Mucosa of descending colon (tissue), 3 donors: Measurements from ENCODE around the gene CELF4. TPM values are rescaled to one million over a fixed set of nuclear protein-coding genes. Genes with fewer than 3 reads are reported as not detected.

Experiments used
- ATAC-seq: fragments of 200-7000 bp; cut with Tn5 transposase; one replicate; pipeline ENCODE4 v1.9.1; 2020; ENCODE audit warnings: mild to moderate bottlenecking, moderate library complexity
- DNase-seq, 3 donors: peaks; one replicate each; pipeline ENCODE4 v3.0.0-alpha.2; 2020
- H3K36me3 ChIP-seq: fragments of 200-600 bp; one replicate; pipeline ENCODE4 v1.8.0; 2021; ENCODE audit warnings: low read depth, mild to moderate bottlenecking
- H3K4me1 ChIP-seq: fragments of 200-600 bp; one replicate; pipeline ENCODE4 v1.8.0; 2021; ENCODE audit warnings: low read depth, mild to moderate bottlenecking
- H3K4me3 ChIP-seq: fragments of 200-600 bp; one replicate; pipeline ENCODE4 v1.8.0; 2021; ENCODE audit warnings: mild to moderate bottlenecking
- H3K9me3 ChIP-seq: fragments of 200-600 bp; one replicate; pipeline ENCODE4 v1.8.0; 2021; ENCODE audit warnings: mild to moderate bottlenecking
- CTCF ChIP-seq: fragments of 200-600 bp; IDR thresholded peaks from one replicate; pipeline ENCODE4 v1.8.0; 2022; ENCODE audit warnings: antibody characterized with exemption, mild to moderate bottlenecking
- intact Hi-C, 2 donors: fragments of 100-400 bp; cut with DNase I in 1 of 2; cut with micrococcal nuclease in 1 of 2; formaldehyde crosslinking; loops; one replicate each; pipeline versions ENCODE4 v1.11.0 to v1.11.1; 2022; cut with DNase I, micrococcal nuclease
- total RNA-seq, 3 donors: library from RNA; stranded (reverse); fragmentation: NEBNext Ultra II Directional in 2 of 3; extraction: Animal tissue kit (Norgen Biotek cat#: 25700) in 2 of 3; gene quantifications; one replicate each; pipeline versions ENCODE4 v1.2.1 to v1.2.4, GENCODE V29; 2021 to 2023
- donor health status: DM: no; HTN: no; CAD: no; lungs with moderate emphysema.
- donor health status: DM: no; HTN: no; CAD: no.
- donor health status: DM: no; HTN: yes; CAD: no.

CELF4 gene
- total RNA-seq, 3 donors from 2014 or later = 0.32 to 4.4 (median 0.72) TPM

GRCh38 chr18:37607281-37607680, 41.7 kb upstream of the CELF4 start:
- TF ChIP-seq CTCF = no peak
- H3K4me3 ChIP-seq = no peak overlapping the region
- DNase-seq = no peak
- intact Hi-C loops = no loop called here
- H3K36me3 ChIP-seq = no peaks in the 10 kb centered on the region
- H3K4me1 ChIP-seq = no peaks in the 10 kb centered on the region
- ATAC-seq = no peak
- no peaks in the 10 kb centered on the region for H3K9me3 ChIP-seq

- DNase-seq = no peak
- no peak for TF ChIP-seq CTCF
- intact Hi-C loops = no loop called here
- ATAC-seq = no peak
- no peaks in the 10 kb centered on the region for H3K4me1 ChIP-seq
- no peaks in the 10 kb centered on the region for H3K36me3 ChIP-seq
- H3K9me3 ChIP-seq = no peaks in the 10 kb centered on the region
- no peak overlapping the region for H3K4me3 ChIP-seq
Measured at GRCh38 chr18:37604032-37604431, 38.4 kb upstream of the CELF4 start.

- no peaks in the 10 kb centered on the region for H3K4me1 ChIP-seq
- H3K36me3 ChIP-seq = no peaks in the 10 kb centered on the region
- no peak overlapping the region for H3K4me3 ChIP-seq
- no peaks in the 10 kb centered on the region for H3K9me3 ChIP-seq
- no peak for TF ChIP-seq CTCF
- DNase-seq (no peak), ATAC-seq (no peak)
- intact Hi-C loops = no loop called here
Measured at GRCh38 chr18:37598966-37599896, 33.6 kb upstream of the CELF4 start.

- H3K36me3 ChIP-seq = no peaks in the 10 kb centered on the region
- H3K9me3 ChIP-seq = no peaks in the 10 kb centered on the region
- TF ChIP-seq CTCF = no peak
- no peaks in the 10 kb centered on the region for H3K4me1 ChIP-seq
- ATAC-seq (no peak), DNase-seq (no peak)
- intact Hi-C loops = no loop called here
- H3K4me3 ChIP-seq = no peak overlapping the region
Measured at GRCh38 chr18:37598396-37598795, 32.8 kb upstream of the CELF4 start.

GRCh38 chr18:37590346-37590745, 24.7 kb upstream of the CELF4 start:
- no peak for TF ChIP-seq CTCF
- Histone ChIP-seq H3K4me1 (no peaks in the 10 kb centered on the region), H3K9me3 (no peaks in the 10 kb centered on the region), H3K4me3 (no peak overlapping the region), H3K36me3 (no peaks in the 10 kb centered on the region)
- ATAC-seq = no peak
- intact Hi-C loops = no loop called here
- DNase-seq = no peak
